ENCODE results near the gene BCL2L15.

GRCh38 chr1:113835686-113836290 is 51.6 kb downstream of the BCL2L15 start:
- no peak for TF ChIP-seq EZH2 (IDR thresholded peaks at IDR 0.05)
- TF ChIP-seq POLR2AphosphoS5 (IDR thresholded peaks at IDR 0.05; ENCODE audit: borderline replicate concordance, low read depth, low read length), result no peak
- no peak for TF ChIP-seq FOXP2 (optimal IDR thresholded peaks at IDR 0.05; ENCODE audit: control extremely low read depth, extremely low read length, insufficient read depth)

Measured in SK-N-MC (cell line).